ENCODE results near the gene RNF186.

- TF ChIP-seq CTCF (optimal IDR thresholded peaks at IDR 0.05 in 1 of 3, IDR thresholded peaks at IDR 0.05 in 1 of 3, conservative IDR thresholded peaks at IDR 0.05 in 1 of 3; ENCODE audit: extremely low read depth in 1 of 3, insufficient read depth in 2 of 3, low read length in 3 of 3) (no peak), EZH2 (IDR thresholded peaks at IDR 0.05; ENCODE audit: low read length) (no peak)
These were observed 830 bp downstream of the RNF186 start for GRCh38 chr1:19814244-19814661.
